SK-N-SH (cell line): Measurements from ENCODE around the gene GALNT17. TPM values are rescaled to one million over a fixed set of nuclear protein-coding genes. Genes with fewer than 3 reads are reported as not detected.

ENCODE experiments used
- CTCF ChIA-PET: fragments of 300-600, 350-600 bp; formaldehyde crosslinking; extraction: SDS; loops from one replicate; lab custom pipeline; 2021; lab: Yijun Ruan, JAX
- POLR2A ChIA-PET: fragments of 350-600 bp; sonication (Branson Sonifier 250); formaldehyde crosslinking; extraction: SDS; loops from one replicate; lab custom pipeline; 2020; ENCODE audit warnings: antibody characterized with exemption, inconsistent platforms; lab: Yijun Ruan, JAX
- DNase-seq: peaks from one replicate; pipeline ENCODE4 v3.0.0; 2012
- H2AFZ ChIP-seq: fragments of 200-600 bp; sonication (generic); 2 replicates; pipeline ENCODE4 v1.8.1; 2016; ENCODE audit warnings: antibody characterized with exemption, mild to moderate bottlenecking, low read depth
- H3F3A ChIP-seq: fragments of 200-600 bp; sonication (generic); replicated peaks from 2 replicates; pipeline ENCODE3; 2016; ENCODE audit warnings: antibody characterized with exemption, mild to moderate bottlenecking; ENCODE audit not compliant: insufficient read depth
- H3K27ac ChIP-seq, 2 experiments: fragments of 200-500 bp in 1 of 2; fragments of 200-600 bp in 1 of 2; sonication (Bioruptor generic) in 1 of 2; sonication (generic), shearing (Covaris generic) in 1 of 2; 2 replicates each; pipeline versions ENCODE4 v1.5.1 to v1.6.1; 2014 to 2016; ENCODE audit warnings: low read depth in 2 of 2, inconsistent platforms in 1 of 2, low read length in 1 of 2, mild to moderate bottlenecking in 1 of 2, mixed read lengths in 1 of 2
- H3K27me3 ChIP-seq: fragments of 200-600 bp; sonication (generic), shearing (Covaris generic); 2 replicates; pipeline ENCODE4 v1.6.1; 2016; ENCODE audit warnings: mixed run types; ENCODE audit not compliant: insufficient read depth
- H3K36me3 ChIP-seq, 2 experiments: fragments of 200-500 bp in 1 of 2; fragments of 200-600 bp in 1 of 2; sonication (Bioruptor generic) in 1 of 2; sonication (generic) in 1 of 2; replicated peaks in 1 of 2; 2 replicates each; pipeline versions ENCODE3 to v1.5.1; 2014 to 2016; ENCODE audit warnings: low read length in 1 of 2, mild to moderate bottlenecking in 1 of 2; ENCODE audit not compliant: insufficient read depth in 2 of 2, control insufficient read depth in 1 of 2
- H3K4me1 ChIP-seq, 2 experiments: fragments of 200-500 bp in 1 of 2; fragments of 200-600 bp in 1 of 2; sonication (Bioruptor generic) in 1 of 2; sonication (generic), shearing (Covaris generic) in 1 of 2; 2 replicates each; pipeline versions ENCODE4 v1.5.1 to v1.6.1; 2014 to 2016; ENCODE audit warnings: low read depth in 1 of 2, low read length in 1 of 2, mixed run types in 1 of 2; ENCODE audit not compliant: insufficient read depth in 2 of 2, control insufficient read depth in 1 of 2
- H3K4me2 ChIP-seq: fragments of 200-600 bp; sonication (generic), shearing (Covaris generic); 2 replicates; pipeline ENCODE4 v1.6.1; 2017; ENCODE audit warnings: mixed run types
- H3K4me3 ChIP-seq, 2 experiments: fragments of 200-500 bp in 1 of 2; fragments of 200-600 bp in 1 of 2; sonication (Bioruptor generic) in 1 of 2; sonication (generic), shearing (Covaris generic) in 1 of 2; 2 replicates each; pipeline versions ENCODE4 v1.5.1 to v1.8.1; 2014 to 2016; ENCODE audit warnings: low read depth in 2 of 2, inconsistent platforms in 1 of 2, low read length in 1 of 2, mild to moderate bottlenecking in 1 of 2, mixed read lengths in 1 of 2, moderate library complexity in 1 of 2
- H3K79me2 ChIP-seq: fragments of 200-600 bp; sonication (generic); 2 replicates; pipeline ENCODE4 v1.8.1; 2017; ENCODE audit warnings: mild to moderate bottlenecking; ENCODE audit not compliant: insufficient read depth
- H3K9ac ChIP-seq: fragments of 200-600 bp; sonication (generic); 2 replicates; pipeline ENCODE4 v1.6.1; 2017; ENCODE audit warnings: mixed run types
- H3K9me2 ChIP-seq: fragments of 200-600 bp; sonication (generic); 2 replicates; pipeline ENCODE4 v1.6.1; 2017; ENCODE audit warnings: mixed run types
- H3K9me3 ChIP-seq: fragments of 200-600 bp; sonication (generic); 2 replicates; pipeline ENCODE4 v1.6.1; 2017; ENCODE audit warnings: mixed run types, mild to moderate bottlenecking, moderate library complexity
- H4K20me1 ChIP-seq: fragments of 200-600 bp; sonication (generic); 2 replicates; pipeline ENCODE4 v1.6.1; 2017; ENCODE audit warnings: mild to moderate bottlenecking, mixed run types; ENCODE audit not compliant: insufficient read depth
- CHD2 ChIP-seq: fragments of 150-350 bp; IDR thresholded peaks from 2 replicates; pipeline ENCODE4 v1.6.1; 2018; ENCODE audit warnings: low read length; ENCODE audit not compliant: partially characterized antibody
- CTCF ChIP-seq: fragments of 200-600 bp; sonication (generic); IDR thresholded peaks from 2 replicates; pipeline ENCODE4 v1.6.1; 2017; ENCODE audit warnings: antibody characterized with exemption, mild to moderate bottlenecking, moderate library complexity
- FOXM1 ChIP-seq: IDR thresholded peaks from 2 replicates; pipeline ENCODE4 v1.4.0; 2012; ENCODE audit warnings: low read depth, mild to moderate bottlenecking
- IRF3 ChIP-seq: fragments of 150-350 bp; IDR thresholded peaks from 2 replicates; pipeline ENCODE4 v1.6.1; 2016; ENCODE audit warnings: mild to moderate bottlenecking, low read depth, low read length
- JUND ChIP-seq: IDR thresholded peaks from 2 replicates; pipeline ENCODE4 v1.4.0; 2012
- MAX ChIP-seq: IDR thresholded peaks from 2 replicates; pipeline ENCODE4 v1.4.0; 2012; ENCODE audit warnings: low read depth
- MEF2A ChIP-seq: IDR thresholded peaks from 2 replicates; pipeline ENCODE4 v1.4.0; 2012; ENCODE audit warnings: low read depth, borderline replicate concordance
- MXI1 ChIP-seq: IDR thresholded peaks from 2 replicates; pipeline ENCODE4 v1.6.1; 2012; ENCODE audit warnings: mild to moderate bottlenecking, low read depth, low read length, improper control_type of control experiment
- NRF1 ChIP-seq: IDR thresholded peaks from 2 replicates; pipeline ENCODE4 v1.6.1; 2012; ENCODE audit warnings: low read depth, mild to moderate bottlenecking, low read length
- POLR2AphosphoS5 ChIP-seq: IDR thresholded peaks from 2 replicates; pipeline ENCODE4 v1.6.1; 2012; ENCODE audit warnings: low read depth, low read length
- RAD21 ChIP-seq: IDR thresholded peaks from 2 replicates; pipeline ENCODE4 v1.6.1; 2012; ENCODE audit warnings: mild to moderate bottlenecking, low read length
- RCOR1 ChIP-seq: fragments of 150-350 bp; IDR thresholded peaks from 2 replicates; pipeline ENCODE4 v1.6.1; 2017; ENCODE audit warnings: antibody characterized with exemption, low read length
- REST ChIP-seq: IDR thresholded peaks from 2 replicates; pipeline ENCODE4 v1.6.1; 2012; ENCODE audit warnings: mild to moderate bottlenecking, low read depth, low read length, moderate library complexity
- RFX5 ChIP-seq: IDR thresholded peaks from 2 replicates; pipeline ENCODE4 v1.6.1; 2012; ENCODE audit warnings: mild to moderate bottlenecking, improper control_type of control experiment, low read length
- RXRA ChIP-seq: IDR thresholded peaks from 2 replicates; pipeline ENCODE4 v1.4.0; 2012; ENCODE audit warnings: low read depth, mild to moderate bottlenecking, borderline replicate concordance
- SMC3 ChIP-seq: IDR thresholded peaks from 2 replicates; pipeline ENCODE4 v1.6.1; 2012; ENCODE audit warnings: low read depth, low read length, improper control_type of control experiment
- TAF1 ChIP-seq: IDR thresholded peaks from 2 replicates; pipeline ENCODE4 v1.6.1; 2012; ENCODE audit warnings: low read depth, mild to moderate bottlenecking, low read length, moderate library complexity, borderline replicate concordance
- TCF12 ChIP-seq: IDR thresholded peaks from 2 replicates; pipeline ENCODE4 v1.4.0; 2012
- TEAD4 ChIP-seq: IDR thresholded peaks from 2 replicates; pipeline ENCODE4 v1.4.0; 2012; ENCODE audit warnings: mild to moderate bottlenecking, borderline replicate concordance; ENCODE audit not compliant: insufficient read depth
- USF2 ChIP-seq: fragments of 150-350 bp; IDR thresholded peaks from 2 replicates; pipeline ENCODE4 v1.6.1; 2017; ENCODE audit warnings: antibody characterized with exemption, low read length, low read depth, borderline replicate concordance
- WGBS: methylation state at CpG from one replicate; pipeline ENCODE4 v1.1.6; 2017; ENCODE audit warnings: low lambda C conversion rate; 5-methylcytosine and 5-hydroxymethylcytosine counted together
- polyA plus RNA-seq, 3 experiments: library from polyadenylated mRNA; depleted of rRNA; stranded (reverse); fragments of >200 nt; gene quantifications; 2 replicates each; pipeline ENCODE4 v1.2.3, GENCODE V29; 2012

GALNT17 gene
- polyA plus RNA-seq, 1 of the 3 experiments (the other 2 are of a cell fraction) = not detected

GRCh38 chr7:71404726-71405345 lies 272.9 kb downstream of the GALNT17 start:
- H4K20me1 ChIP-seq = no peaks in the 10 kb centered on the region
- no peak overlapping the region for H3K9ac ChIP-seq
- no peak overlapping the region for H3K4me2 ChIP-seq
- no peaks in the 10 kb centered on the region for H3K79me2 ChIP-seq
- H3K9me2 ChIP-seq = no peaks in the 10 kb centered on the region
- H3K4me1 ChIP-seq = no peaks in the 10 kb centered on the region
- ChIA-PET POLR2A (no interaction called here), CTCF (no interaction called here)
- no peak overlapping the region for H2AFZ ChIP-seq
- no peaks in the 10 kb centered on the region for H3F3A ChIP-seq
- no peaks in the 10 kb centered on the region for H3K36me3 ChIP-seq
- peaks cover 3% of the 10 kb centered on the region; the same call in 1 of the 2 replicates for H3K9me3 ChIP-seq
- H3K27me3 ChIP-seq = no peaks in the 10 kb centered on the region
- no peak overlapping the region for H3K27ac ChIP-seq
- 14% methylated on average over 2 of the region's 2 CpGs for WGBS
- no peak for DNase-seq
- H3K4me3 ChIP-seq = no peak overlapping the region
- TF ChIP-seq MEF2A (no peak), FOXM1 (no peak), RCOR1 (no peak), RAD21 (no peak), JUND (no peak), TEAD4 (no peak), USF2 (no peak), MXI1 (no peak), MAX (no peak), CHD2 (no peak), RXRA (no peak), REST (no peak), RFX5 (no peak), TAF1 (no peak), POLR2AphosphoS5 (no peak), CTCF (no peak), IRF3 (no peak), SMC3 (no peak), TCF12 (no peak), NRF1 (no peak)
